ENCODE data around the gene HRH1.
"Not testable (repeated sequence)": the region's sequence is repeated elsewhere in the genome, so short reads cannot be mapped to it uniquely, and the experiment has no call there.

The HRH1 gene

DNA sequence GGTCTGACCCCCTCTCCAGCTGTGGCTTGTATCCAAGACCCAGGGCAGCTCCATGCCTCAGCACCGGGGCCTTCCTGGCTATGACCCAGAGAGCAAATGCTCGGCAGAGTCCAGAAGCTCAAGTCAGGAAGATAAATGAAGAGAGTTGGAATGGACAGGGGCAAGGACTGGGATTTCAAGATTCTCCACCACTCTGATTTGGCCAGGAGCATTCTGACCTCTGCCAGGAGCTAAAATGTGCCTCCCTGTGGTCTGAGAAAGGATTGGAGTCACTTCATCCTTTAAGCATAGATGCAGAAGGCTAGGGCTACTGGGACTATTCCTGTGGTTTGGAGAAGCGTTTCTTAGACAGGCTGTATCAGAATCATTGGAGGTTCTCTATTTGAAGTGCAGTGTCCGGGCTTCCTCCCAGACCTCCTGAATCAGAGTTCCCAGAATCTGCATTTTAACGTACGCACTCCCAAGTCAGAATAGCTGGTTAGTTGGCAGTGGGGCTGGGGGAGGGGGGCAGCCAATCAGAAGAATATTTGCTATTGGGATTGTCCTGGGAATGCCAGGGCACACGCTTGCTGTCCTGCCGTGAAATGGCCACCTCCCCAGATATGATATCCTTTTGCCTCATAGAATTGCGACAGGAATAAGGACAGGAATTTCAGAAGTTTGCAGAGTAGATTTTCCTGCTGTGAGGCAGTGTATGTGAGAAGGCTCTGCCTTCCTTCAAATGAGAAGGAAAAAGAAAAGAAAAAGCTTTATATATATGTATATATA lies 57.4 kb downstream of the HRH1 start:
- DNase-seq: no peak

DNA sequence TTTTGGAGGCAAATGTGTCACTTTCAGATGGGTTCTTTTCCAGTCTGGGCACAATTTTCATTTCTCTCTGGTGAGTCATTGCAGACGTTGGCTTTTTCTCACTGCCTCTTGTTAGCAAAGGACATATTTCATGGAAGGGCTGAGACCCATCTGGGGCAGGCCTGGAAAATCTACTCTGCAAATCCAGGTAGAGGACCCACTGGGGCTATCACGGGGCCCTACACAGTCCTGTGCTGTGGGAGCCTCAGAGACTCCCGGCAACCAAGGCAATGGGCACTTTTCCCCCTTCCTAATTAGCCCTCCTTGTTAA lies 58.0 kb downstream of the HRH1 start:
- no peak for DNase-seq

DNA sequence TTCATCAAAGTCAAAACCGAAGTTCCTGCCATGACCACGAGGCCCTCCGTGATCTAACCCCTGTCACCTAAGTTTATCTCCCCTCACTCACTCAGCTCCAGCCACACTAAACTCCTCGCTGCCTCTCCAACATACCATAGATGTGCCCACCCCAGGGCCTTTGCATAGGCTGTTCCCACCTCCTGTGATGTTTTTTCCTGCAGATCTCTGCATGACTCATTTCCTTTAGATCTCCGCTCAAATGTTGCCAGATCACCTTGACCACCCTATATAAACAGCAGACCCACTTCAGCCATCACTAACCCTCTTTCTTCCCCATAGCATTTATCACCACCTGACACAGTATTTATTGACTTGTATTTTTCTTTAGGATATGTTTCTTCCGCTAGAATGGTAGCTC lies 58.5 kb downstream of the HRH1 start:
- DNase-seq: no peak

DNA sequence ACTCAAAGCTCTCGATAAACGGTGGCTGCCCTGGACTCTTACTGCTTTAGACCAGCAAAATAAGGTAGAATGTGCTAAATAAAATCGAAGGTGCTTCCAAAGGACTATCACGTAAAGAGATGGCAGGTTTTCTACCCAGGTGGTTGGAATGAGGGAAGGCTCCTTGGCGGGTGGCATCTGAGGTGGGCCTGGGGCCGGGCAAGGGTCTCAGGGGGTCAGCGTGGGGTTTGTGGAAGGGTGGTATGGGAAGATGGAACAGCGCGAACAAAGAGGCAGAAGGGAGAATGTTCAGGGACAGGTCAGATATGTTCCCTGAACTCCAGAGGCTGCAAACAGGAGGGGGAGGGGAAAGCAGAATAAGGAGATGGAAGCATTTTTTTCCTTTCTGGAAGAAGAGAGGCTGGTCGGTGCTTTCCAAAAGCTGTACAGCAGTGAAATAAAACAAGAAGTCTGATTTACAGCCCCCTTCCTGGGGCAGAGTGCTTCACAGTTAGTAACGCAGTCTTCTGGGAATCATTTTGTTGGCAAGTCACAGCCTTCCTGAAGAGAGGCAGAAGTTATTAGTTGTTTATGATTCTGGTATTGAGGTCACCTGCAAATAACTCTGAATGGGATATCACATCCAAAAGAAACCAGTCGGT lies 59.6 kb downstream of the HRH1 start:
- DNase-seq: no peak

DNA sequence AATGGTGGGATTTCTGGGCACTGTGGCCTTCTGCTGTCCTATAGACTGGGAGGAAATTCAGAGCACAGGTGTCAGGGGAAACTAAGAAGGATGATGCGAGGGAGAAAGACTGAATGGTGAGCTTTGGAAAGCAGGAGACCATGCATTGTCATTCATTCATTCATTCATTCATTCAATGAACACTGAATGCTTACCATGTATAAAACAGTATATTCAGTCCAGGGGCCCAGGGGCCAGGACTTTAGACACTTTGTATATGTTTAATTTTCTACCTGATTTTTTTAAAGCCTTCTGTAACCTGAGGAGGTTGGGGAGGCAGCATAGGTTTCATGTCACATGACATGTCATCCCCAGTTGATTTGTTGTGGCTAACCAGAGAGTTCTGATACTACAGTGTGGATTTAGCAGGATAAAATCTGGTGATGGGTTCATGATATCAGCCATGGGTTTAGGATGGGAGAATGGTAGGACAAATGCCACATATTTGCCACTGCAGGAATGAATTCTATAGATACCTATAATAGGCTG lies 60.2 kb downstream of the HRH1 start:
- DNase-seq: no peak

DNA sequence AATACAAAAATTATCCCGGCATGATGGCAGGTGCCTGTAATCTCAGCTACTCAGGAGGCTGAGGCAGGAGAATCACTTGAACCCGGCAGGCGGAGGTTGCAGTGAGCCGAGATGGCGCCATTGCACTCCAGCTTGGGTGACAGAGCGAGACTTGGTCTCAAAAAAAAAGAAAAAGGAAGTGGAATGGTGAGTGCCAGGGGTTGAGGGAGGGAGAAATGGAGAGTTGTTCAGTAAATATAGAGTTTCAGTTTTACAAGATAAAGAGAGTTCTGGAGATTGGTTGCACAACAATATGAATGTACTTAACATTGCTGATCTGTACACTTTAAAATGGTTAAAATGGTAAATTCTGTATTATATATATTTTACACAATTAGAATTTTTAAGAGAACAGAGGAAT lies 63.1 kb downstream of the HRH1 start:
- not testable (repeated sequence) for DNase-seq

DNA sequence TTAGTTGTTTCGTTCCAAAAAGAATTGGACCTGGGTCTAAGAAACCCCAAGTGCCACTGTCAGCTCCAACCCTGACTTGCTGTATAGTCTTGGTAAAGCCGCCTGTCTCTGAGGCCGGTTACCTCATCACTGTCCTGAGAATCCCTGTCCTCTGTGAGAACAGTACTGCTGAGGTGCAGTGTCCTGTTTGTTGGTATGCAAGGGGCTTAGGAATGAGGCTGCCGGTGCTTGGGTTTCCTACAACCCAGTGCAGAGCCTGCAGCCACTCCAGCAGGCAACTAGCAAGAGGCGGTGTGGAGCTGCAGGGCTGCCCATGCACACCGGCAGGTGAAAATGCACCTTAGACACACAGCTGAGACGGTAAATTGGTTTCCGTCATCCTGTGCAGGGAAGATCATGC lies 65.9 kb downstream of the HRH1 start:
- no peak for DNase-seq

DNA sequence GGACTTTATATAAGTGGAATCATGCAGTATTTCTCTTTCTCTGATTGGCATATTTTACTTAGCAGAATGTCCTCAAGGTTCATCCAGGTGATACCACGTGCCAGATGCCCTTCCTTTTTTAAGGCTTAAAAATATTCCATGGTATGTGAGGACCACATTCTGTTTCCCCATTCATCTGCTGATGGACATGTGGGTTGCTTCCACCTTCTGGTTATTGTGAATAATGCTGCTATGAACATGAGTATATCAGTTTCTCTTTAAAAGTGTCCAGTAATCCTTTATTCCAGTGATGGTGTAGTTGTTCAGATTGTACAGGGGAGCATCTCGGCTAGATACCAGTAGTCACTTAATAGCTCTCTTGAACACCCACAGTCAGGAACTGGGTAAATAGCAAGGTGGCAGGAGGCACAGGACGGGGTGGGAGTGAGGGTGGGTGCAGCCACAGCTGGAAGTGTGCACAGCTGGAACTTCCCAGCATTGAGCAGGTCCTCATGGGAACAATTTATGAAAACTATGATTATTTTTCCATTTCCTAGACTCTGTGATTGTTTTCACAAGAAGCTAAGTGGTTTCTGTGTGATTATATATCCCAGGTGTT lies 67.6 kb downstream of the HRH1 start:
- DNase-seq: no peak

DNA sequence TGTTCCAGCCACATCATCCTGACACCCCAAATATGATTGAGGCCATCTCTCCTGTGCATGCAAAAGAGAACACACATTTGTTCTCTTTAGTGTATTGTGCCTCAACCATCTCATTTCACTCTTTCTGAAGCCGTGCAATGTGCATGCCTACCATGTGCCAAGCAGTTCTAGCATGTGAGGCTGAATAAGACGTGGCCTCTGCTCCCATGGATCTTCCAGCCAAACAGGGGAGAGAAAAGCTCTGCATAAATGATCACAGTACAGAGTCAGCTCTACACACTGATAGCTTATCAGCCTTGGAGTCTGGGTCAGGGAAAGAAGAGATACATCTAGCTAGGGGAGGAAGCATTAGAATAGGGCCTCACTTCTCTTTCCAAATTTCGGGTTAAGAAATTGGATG lies 69.7 kb downstream of the HRH1 start:
- no peak for DNase-seq

DNA sequence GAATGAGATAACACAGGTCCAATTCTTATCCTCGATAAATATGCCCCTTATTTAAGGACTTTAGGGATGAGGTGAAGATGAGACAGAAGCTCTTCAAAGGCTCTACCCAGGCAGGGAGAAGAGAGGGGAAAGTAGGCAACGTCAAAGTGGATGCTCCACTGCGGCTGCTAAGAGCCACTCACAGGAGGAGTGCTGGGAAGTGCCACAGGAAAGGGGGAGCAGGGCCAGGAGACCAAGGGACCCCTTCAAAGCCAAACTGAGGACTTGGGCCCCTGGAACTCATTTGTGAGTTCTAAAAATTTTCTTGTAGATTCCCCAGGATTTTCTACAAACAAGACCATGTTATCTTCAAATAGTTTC lies 70.6 kb downstream of the HRH1 start:
- no peak for DNase-seq

DNA sequence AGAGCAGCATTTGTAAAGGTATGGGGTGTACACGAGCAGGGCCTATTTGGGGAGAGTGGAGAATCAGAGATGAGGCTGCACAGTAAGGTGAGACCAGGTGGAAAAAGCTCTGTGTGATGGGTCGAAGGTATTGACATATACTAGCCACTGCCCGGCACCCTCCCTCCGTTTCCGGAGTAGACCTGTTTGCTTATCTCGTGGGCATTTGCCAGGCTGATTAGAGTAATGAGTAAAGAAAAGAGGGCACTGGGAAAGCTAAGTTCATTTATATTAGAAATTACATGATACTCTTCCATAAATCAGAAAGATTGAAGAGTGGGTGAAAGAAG lies 71.7 kb downstream of the HRH1 start:
- no peak for DNase-seq

DNA sequence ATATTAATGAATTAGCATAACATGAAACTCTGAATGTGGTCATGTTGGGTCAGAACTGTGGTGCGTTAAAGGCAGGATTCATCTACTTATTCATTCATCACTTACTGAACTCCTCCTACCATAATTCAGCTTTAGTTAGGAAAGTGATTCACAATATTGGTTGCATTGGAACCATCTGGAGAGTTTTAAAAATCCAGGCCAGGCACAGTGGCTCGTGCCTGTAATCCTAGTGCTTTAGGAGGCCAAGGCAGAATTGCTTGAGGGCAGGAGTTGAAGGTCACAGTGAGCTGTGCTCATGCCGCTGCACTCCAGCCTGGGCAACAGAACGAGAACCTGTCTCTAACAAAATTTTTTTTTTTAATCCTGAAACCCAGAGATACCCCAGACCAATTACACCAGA lies 73.7 kb downstream of the HRH1 start:
- no peak for DNase-seq

DNA sequence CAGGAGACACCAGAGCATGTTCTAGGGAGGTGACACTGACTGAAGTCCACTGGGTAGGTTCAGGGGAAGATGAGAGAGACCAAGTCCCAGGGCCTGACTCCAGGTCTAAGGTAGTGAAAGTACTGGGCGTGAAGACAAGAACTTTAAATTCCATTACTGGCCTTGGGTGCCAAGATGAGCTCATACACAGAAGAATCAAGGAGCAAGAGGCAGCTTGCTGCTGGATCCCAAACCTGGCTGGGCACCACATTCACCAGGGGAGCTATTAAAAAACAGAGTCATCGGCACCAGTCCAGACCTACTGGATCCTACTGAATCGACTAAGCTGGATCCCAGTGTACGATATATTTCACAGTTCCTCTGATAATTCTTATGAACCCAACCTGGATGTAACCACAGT lies 75.8 kb downstream of the HRH1 start:
- DNase-seq: no peak

DNA sequence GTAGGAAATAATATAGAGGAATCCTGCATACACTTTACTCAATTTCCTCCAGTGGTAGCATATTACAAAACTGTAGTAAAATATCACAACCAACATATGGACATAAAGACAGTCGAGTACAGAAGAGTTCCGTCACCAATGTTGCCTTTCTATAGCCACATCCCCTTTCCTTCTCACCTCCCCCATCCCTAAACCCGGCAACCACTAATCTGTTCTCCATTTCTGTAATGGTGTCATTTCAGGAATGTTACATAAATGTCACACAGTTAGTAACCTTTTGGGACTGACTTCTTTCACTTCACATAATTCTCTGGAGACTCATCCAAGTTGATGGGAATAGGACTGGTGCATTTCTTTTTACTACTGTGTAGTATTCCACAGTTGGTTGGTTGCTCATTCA lies 76.5 kb downstream of the HRH1 start:
- no peak for DNase-seq

DNA sequence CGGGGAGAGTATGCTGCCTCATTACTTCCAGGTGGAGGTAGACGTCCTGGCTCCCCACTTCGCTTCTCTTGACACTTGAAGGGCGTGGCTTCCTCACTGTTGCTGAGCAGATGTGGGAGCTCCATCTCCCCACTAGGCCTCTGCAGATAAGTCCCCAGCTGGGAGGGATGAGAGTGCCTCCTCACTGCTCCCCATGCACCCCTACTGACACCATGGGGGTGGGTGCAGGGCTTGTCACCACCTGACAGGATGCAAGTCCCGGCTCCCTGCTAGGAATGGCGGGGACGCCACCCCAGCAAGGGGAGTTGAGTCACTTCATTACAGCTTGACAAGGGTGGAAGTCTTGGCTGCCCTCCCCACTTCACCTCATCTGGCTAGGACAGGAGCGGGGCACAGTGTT lies 81.1 kb downstream of the HRH1 start:
- DNase-seq: no peak

DNA sequence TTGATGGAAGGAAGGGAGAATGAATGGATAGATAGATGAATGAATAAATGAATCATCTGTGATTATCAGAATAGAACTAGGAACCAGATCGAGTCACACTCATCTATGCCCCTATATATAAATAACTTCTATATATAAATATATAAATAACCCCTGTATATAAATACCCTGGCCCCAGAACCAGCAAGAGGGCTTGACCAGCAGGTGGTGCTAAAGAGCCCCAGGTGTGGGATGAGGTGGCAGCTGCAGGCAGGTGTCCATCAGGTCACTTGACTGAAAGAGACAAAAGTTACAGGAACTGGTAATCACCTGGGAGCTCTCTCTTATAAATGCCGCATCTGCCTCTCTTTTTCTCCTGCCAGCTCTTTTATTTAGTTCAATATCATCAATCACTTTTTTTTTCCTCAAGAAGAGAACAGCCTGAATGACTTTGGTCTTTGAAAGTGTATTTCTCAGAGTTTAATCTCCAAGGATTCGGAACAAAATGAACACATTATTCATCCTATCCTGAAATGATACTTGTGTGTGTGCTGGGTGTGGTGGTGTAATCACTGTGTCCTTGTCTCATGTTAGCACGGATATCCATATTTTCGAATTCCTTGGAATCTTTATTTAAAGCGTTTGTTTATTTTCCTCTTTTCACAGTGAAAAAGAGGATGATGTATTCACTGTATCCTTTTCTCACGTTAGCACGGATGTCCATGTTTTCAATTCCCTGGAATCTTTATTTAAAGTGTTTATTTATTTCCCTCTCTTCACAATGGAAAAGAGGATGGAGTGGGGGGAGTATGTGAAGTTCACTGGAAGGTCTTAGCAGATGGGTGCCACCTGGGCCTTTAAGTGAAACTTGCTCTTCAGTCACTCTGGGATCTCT lies 82.5 kb downstream of the HRH1 start:
- DNase-seq: no peak

DNA sequence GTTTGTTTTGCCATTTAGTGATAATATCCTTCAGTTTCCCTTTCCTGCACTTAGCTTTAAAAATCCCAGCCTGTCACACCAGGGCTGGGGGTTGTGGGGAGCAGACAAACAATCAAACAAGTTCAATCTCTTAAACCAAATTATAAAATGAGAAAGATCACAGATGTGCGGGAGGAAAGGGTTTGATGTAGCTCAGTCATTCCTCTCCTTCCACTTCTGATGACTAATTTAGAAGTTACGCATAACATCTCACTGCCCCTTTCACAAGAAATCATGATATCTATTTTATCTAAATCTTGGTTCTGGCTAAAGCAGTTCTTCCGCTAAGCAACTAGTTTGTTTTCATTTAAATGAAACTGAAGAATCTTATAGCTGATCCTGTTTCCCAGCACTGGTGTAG lies 83.8 kb downstream of the HRH1 start:
- no peak for DNase-seq

DNA sequence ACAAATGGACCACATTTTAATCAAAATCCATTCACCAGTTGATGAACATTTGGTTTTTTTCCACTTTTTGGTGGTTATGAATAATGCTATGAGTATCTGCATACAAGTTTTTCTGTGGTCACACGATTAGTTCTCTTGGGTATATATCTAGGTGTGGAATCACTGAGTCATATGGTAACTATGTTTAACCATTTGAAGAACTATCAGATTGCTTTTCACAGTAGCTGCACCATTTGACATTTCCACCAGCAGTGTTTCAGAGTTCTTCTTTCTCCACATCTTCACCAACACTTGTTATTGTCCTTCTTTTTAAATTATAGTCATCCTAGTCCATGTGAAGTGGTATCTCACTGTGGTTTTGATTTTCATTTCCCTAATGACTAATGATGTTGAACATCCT lies 84.6 kb downstream of the HRH1 start:
- no peak for DNase-seq

DNA sequence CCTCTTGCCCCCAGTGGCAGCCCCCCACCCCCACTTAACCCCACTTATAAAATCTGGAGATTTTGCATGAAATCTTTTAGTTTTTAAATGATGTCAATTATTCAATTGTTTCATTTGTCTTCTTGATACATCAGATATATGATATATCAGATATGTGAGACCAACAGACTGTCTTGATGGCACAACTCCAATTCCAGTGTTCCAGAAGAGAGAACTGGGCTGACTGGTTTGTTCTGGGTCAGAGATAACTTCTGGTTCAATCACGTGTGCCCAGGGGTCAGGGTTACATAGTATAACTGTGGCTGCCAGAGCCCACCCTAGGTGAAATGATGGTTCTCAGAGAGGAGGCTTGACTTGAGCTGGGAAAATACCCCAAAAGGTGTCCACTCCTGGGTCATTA lies 85.5 kb downstream of the HRH1 start:
- DNase-seq: no peak

DNA sequence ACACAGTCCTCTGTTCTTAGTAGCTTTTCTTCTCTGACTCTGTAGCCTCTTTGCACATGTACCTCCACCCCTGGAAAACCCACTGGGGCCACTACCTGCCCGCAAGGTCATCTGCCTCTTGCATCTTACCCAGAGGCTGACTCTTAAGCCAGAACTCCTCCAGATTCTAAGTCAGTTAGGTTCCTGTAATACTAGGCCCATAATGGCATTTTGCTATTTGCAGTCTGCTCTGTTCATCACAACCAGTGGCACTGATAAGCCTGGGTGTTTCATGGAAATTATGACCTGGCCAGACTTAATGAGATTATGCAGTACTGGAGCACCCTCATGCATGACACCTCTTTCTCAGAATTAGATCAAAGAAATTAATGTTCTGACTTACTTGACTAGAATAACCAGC lies 86.2 kb downstream of the HRH1 start:
- no peak for DNase-seq

DNA sequence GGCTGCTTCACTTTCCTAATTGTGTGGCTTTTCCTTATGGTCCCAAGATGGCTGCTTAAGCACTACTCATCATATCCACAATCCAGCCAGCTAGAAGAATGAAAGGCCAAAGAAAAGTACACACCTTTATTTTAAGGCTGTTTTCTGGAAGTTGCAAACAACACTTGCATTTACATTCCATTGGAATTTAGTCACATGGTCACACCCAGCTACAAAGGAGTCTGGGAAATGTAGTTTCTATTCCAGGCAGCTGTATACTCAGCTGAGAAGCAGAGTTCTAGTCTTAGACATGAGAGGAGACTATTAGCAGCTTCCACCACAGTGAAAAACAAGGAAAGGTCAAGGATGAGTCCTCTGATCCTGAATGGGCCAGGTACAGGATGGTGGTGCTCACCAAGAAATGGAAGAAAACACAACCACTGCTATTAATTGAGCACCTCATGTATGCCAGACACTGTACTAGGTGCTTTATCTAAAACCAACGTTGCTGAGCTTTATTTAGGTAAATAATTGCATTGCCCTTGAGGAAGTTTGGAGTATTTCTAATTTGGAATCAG lies 89.9 kb downstream of the HRH1 start:
- no peak for DNase-seq

DNA sequence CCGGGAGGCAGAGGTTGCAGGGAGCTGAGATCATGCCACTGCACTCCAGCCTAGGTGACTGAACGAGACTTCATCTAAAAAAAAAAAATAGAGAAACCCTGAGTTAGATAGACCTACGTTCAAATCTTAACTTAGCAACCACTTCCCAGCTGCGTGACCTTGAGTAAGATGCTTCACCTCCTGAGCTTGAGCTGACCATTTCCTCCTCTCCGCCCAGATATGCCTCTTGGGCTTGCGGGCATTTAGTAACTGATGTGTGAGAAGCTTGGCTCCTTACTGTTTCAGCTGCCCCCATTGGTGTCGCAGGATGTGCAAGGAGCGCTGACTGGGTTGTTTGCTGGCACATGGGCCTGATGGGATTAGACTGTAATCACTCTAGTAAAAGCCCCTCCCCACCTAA lies 91.0 kb downstream of the HRH1 start:
- no peak for DNase-seq
